CD14-positive monocyte (primary cell): ENCODE data around the gene BACH2. TPM values are rescaled to one million over a fixed set of nuclear protein-coding genes. Genes with fewer than 3 reads are reported as not detected.
A peak's percentile ranks its signal among the peaks of the same experiment; 100 is the strongest.

ENCODE experiments used
- DNase-seq, 3 donors: peaks; one replicate each; pipeline ENCODE4 v3.0.0-alpha.2; 2011 to 2022
- H2AFZ ChIP-seq: 2 replicates; pipeline ENCODE4 v1.6.0; 2012; ENCODE audit warnings: mild to moderate bottlenecking, low read depth, low read length, inconsistent platforms; ENCODE audit not compliant: insufficient read depth, poor library complexity, severe bottlenecking
- H3K27ac ChIP-seq, 2 donors: 1 replicate in 1 of 2; 2 replicates in 1 of 2; pipeline ENCODE4 v1.5.1; 2012 to 2013; ENCODE audit warnings: low read length in 2 of 2, control low read depth in 1 of 2, inconsistent platforms in 1 of 2, low read depth in 1 of 2, mild to moderate bottlenecking in 1 of 2
- H3K27me3 ChIP-seq, 2 donors: one replicate each; pipeline versions ENCODE4 v1.6.0 to v1.6.1; 2011 to 2013; ENCODE audit warnings: low read length in 2 of 2; ENCODE audit not compliant: control insufficient read depth in 2 of 2, insufficient read depth in 2 of 2
- H3K36me3 ChIP-seq, 2 donors: replicated peaks in 1 of 2; 1 replicate in 1 of 2; 2 replicates in 1 of 2; pipeline versions ENCODE4 v1.5.1 to v1.6.1; 2012 to 2013; ENCODE audit warnings: low read length in 2 of 2, control low read depth in 1 of 2, inconsistent platforms in 1 of 2, mild to moderate bottlenecking in 1 of 2; ENCODE audit not compliant: insufficient read depth in 2 of 2, control insufficient read depth in 1 of 2
- H3K4me1 ChIP-seq, 2 donors: 1 replicate in 1 of 2; 2 replicates in 1 of 2; pipeline versions ENCODE4 v1.5.1 to v1.6.1; 2012 to 2013; ENCODE audit warnings: low read length in 2 of 2, control low read depth in 1 of 2, inconsistent platforms in 1 of 2, mild to moderate bottlenecking in 1 of 2, moderate library complexity in 1 of 2; ENCODE audit not compliant: insufficient read depth in 2 of 2, control insufficient read depth in 1 of 2
- H3K4me2 ChIP-seq: replicated peaks from 2 replicates; pipeline ENCODE3; 2012; ENCODE audit warnings: low read length, moderate library complexity, mild to moderate bottlenecking; ENCODE audit not compliant: poor library complexity, severe bottlenecking; ENCODE audit errors: extremely low read depth
- H3K4me3 ChIP-seq, 3 experiments: fragments of 200-600 bp in 1 of 3; sonication (generic) in 1 of 3; replicated peaks in 1 of 3; 1 replicate in 2 of 3; 2 replicates in 1 of 3; pipeline ENCODE4 v1.5.1; 2011 to 2013; ENCODE audit warnings: low read length in 3 of 3, mild to moderate bottlenecking in 3 of 3, control low read depth in 2 of 3, low read depth in 2 of 3, inconsistent platforms in 1 of 3, moderate library complexity in 1 of 3
- H3K79me2 ChIP-seq: 2 replicates; pipeline ENCODE4 v1.6.0; 2012; ENCODE audit warnings: mild to moderate bottlenecking, control low read depth, inconsistent platforms, low read length, moderate library complexity; ENCODE audit not compliant: insufficient read depth
- H3K9ac ChIP-seq: 2 replicates; pipeline ENCODE4 v1.6.0; 2017; ENCODE audit warnings: low read length, mild to moderate bottlenecking; ENCODE audit not compliant: insufficient read depth, poor library complexity, severe bottlenecking
- H3K9me3 ChIP-seq, 2 donors: replicated peaks in 1 of 2; 1 replicate in 1 of 2; 2 replicates in 1 of 2; pipeline versions ENCODE4 v1.5.1 to v1.6.1; 2012 to 2013; ENCODE audit warnings: low read length in 2 of 2, control low read depth in 1 of 2; ENCODE audit not compliant: control insufficient read depth in 1 of 2, insufficient read depth in 1 of 2
- H4K20me1 ChIP-seq: 2 replicates; pipeline ENCODE4 v1.6.0; 2012; ENCODE audit warnings: mild to moderate bottlenecking, low read length, control low read depth, moderate library complexity; ENCODE audit not compliant: insufficient read depth
- H3K27ac Mint-ChIP-seq, 7 donors: one replicate each; pipeline ENCODE4 v1.8.0; 2020; ENCODE audit warnings: mild to moderate bottlenecking in 7 of 7, mixed read lengths in 7 of 7, moderate library complexity in 6 of 7, inconsistent platforms in 2 of 7
- H3K27me3 Mint-ChIP-seq, 3 donors: one replicate each; pipeline ENCODE4 v1.8.0; 2021 to 2022; ENCODE audit warnings: low read depth in 3 of 3, mild to moderate bottlenecking in 3 of 3, mixed read lengths in 3 of 3, moderate library complexity in 3 of 3, inconsistent platforms in 1 of 3
- H3K36me3 Mint-ChIP-seq, 2 donors: one replicate each; pipeline ENCODE4 v1.8.0; 2020; ENCODE audit warnings: mixed read lengths in 2 of 2, inconsistent platforms in 1 of 2, mild to moderate bottlenecking in 1 of 2
- H3K4me1 Mint-ChIP-seq: one replicate; pipeline ENCODE4 v1.8.0; 2020; ENCODE audit warnings: mild to moderate bottlenecking, mixed read lengths
- H3K4me3 Mint-ChIP-seq, 2 donors: one replicate each; pipeline ENCODE4 v1.8.0; 2020; ENCODE audit warnings: mild to moderate bottlenecking in 2 of 2, mixed read lengths in 2 of 2, moderate library complexity in 1 of 2
- H3K9me3 Mint-ChIP-seq, 7 donors: one replicate each; pipeline ENCODE4 v1.8.0; 2020 to 2022; ENCODE audit warnings: mixed read lengths in 7 of 7, mild to moderate bottlenecking in 6 of 7, moderate library complexity in 6 of 7, inconsistent platforms in 2 of 7
- WGBS: methylation state at CpG from one replicate; pipeline ENCODE4 v1.1.5; 2013; ENCODE audit warnings: missing lambda C conversion rate; ENCODE audit not compliant: insufficient coverage; 5-methylcytosine and 5-hydroxymethylcytosine counted together
- intact Hi-C, 2 donors: fragments of 100-400 bp; cut with micrococcal nuclease; formaldehyde crosslinking; loops; one replicate each; pipeline versions ENCODE4 v1.15.0 to v1.15.1; 2023
- polyA plus RNA-seq, 3 donors: library from polyadenylated mRNA; depleted of rRNA in 1 of 3; unstranded in 2 of 3; stranded (reverse) in 1 of 3; fragments of 300-500 nt in 2 of 3; fragments of >200 nt in 1 of 3; fragmentation: Illumina TruSeq in 2 of 3; gene quantifications; 1 replicate in 2 of 3; 2 replicates in 1 of 3; pipeline ENCODE4 v1.2.3, GENCODE V29; 2012 to 2021
- TF ChIP-seq, protein P1 (sequence below): fragments of 200-600 bp; IDR thresholded peaks from one replicate; pipeline ENCODE4 v1.8.0; 2022; ENCODE audit warnings: antibody characterized with exemption, mild to moderate bottlenecking

BACH2 gene
- polyA plus RNA-seq, 3 donors, result 0.04 to 0.09 (median 0.05) TPM

GRCh38 chr6:89944181-89944755, 352.4 kb downstream of the BACH2 start:
- H3K9me3 ChIP-seq, result no peaks in the 10 kb centered on the region
- Mint-ChIP-seq H3K4me1 (peaks cover 3% of the 10 kb centered on the region), H3K27ac (peak overlapping the region in 1 of 7 donors; percentile 63), H3K27me3 (peaks cover 0 to 3% (median 0%) of the 10 kb centered on the region in 3 donors), H3K36me3 (no peaks in the 10 kb centered on the region), H3K4me3 (no peak overlapping the region), H3K9me3 (no peaks in the 10 kb centered on the region)
- no peaks in the 10 kb centered on the region for H3K4me1 ChIP-seq
- H2AFZ ChIP-seq, result no peak overlapping the region
- H3K9ac ChIP-seq, result no peak overlapping the region
- intact Hi-C loops, result loop anchor here (5.0 kb wide), 3 partner anchors 233 to 533 kb away; no protein-coding TSS in a partner anchor
- H3K36me3 ChIP-seq, result no peaks in the 10 kb centered on the region
- H3K79me2 ChIP-seq, result no peaks in the 10 kb centered on the region
- WGBS, result no CpG with 5 or more reads among the region's 4 CpGs
- DNase-seq, result no peak
- H3K4me2 ChIP-seq, result no peak overlapping the region
- H3K4me3 ChIP-seq, result no peak overlapping the region
- H3K27me3 ChIP-seq, result no peaks in the 10 kb centered on the region
- H3K27ac ChIP-seq, result no peak overlapping the region
- TF ChIP-seq, protein P1, sequence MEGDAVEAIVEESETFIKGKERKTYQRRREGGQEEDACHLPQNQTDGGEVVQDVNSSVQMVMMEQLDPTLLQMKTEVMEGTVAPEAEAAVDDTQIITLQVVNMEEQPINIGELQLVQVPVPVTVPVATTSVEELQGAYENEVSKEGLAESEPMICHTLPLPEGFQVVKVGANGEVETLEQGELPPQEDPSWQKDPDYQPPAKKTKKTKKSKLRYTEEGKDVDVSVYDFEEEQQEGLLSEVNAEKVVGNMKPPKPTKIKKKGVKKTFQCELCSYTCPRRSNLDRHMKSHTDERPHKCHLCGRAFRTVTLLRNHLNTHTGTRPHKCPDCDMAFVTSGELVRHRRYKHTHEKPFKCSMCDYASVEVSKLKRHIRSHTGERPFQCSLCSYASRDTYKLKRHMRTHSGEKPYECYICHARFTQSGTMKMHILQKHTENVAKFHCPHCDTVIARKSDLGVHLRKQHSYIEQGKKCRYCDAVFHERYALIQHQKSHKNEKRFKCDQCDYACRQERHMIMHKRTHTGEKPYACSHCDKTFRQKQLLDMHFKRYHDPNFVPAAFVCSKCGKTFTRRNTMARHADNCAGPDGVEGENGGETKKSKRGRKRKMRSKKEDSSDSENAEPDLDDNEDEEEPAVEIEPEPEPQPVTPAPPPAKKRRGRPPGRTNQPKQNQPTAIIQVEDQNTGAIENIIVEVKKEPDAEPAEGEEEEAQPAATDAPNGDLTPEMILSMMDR, result no peak
- H4K20me1 ChIP-seq, result no peaks in the 10 kb centered on the region

- H3K4me3 ChIP-seq, result no peak overlapping the region
- no peaks in the 10 kb centered on the region for H3K27me3 ChIP-seq
- no peaks in the 10 kb centered on the region for H3K36me3 ChIP-seq
- Mint-ChIP-seq H3K36me3 (no peaks in the 10 kb centered on the region), H3K9me3 (no peaks in the 10 kb centered on the region), H3K27ac (peak overlapping the region in 1 of 7 donors; percentile 52), H3K4me3 (no peak overlapping the region), H3K27me3 (peaks cover 0 to 3% (median 0%) of the 10 kb centered on the region in 3 donors), H3K4me1 (peaks cover 3% of the 10 kb centered on the region)
- no peak overlapping the region for H3K4me2 ChIP-seq
- no peak overlapping the region for H3K27ac ChIP-seq
- H3K9me3 ChIP-seq, result no peaks in the 10 kb centered on the region
- no peak for DNase-seq
- no peaks in the 10 kb centered on the region for H3K79me2 ChIP-seq
- H3K4me1 ChIP-seq, result no peaks in the 10 kb centered on the region
- H4K20me1 ChIP-seq, result no peaks in the 10 kb centered on the region
- TF ChIP-seq, protein P1, result no peak
- no peak overlapping the region for H3K9ac ChIP-seq
- H2AFZ ChIP-seq, result no peak overlapping the region
- intact Hi-C loops, result loop anchor here (5.0 kb wide), 3 partner anchors 235 to 535 kb away; no protein-coding TSS in a partner anchor
- 100% methylated on average over 6 of the region's 8 CpGs for WGBS
These were observed 354.0 kb downstream of the BACH2 start for GRCh38 chr6:89942601-89943000.
